ENCODE results near the gene ASB10.

DNA sequence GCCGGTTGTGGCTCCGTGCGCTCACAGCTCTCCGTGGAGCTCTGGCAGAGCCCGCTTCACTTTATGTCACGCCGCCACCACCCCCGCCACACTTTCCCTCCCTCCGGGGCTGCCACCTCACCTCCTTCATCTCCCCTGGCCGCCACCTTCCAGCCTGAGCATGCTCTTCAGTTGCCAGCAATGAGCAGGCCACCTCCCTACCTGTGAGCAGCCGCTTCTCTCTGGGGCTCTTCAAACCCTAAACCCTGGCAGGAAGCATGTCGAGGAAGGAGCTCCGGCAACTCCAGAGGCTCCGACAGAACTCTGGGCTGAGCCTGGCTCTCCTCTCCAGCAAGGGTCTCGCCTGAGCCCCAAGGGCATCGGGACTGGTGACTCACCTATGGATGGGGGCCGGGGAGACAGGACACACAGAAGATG is 56.3 kb downstream of the ASB10 start:
- TF ChIP-seq YY1 (IDR thresholded peaks at IDR 0.05; ENCODE audit: insufficient read depth, insufficient read length) = no peak
- TF ChIP-seq ZNF274 (IDR thresholded peaks at IDR 0.05; ENCODE audit: low read depth, low read length) = no peak
- no peak for TF ChIP-seq SUZ12 (IDR thresholded peaks at IDR 0.05; ENCODE audit: extremely low read depth, insufficient read depth, insufficient read length)

All from NT2/D1 (cell line).